OCI-LY3 (cell line): ENCODE results near the gene ADPGK.

ENCODE experiments used
- H2AFZ ChIP-seq: fragments of 200-600, 300-600 bp; shearing (Covaris generic); 2 replicates; pipeline ENCODE4 v1.6.0; 2014; ENCODE audit warnings: antibody characterized with exemption, low read depth, low read length
- H3K27ac ChIP-seq: fragments of 200-600, 300-600 bp; sonication (generic); 2 replicates; pipeline ENCODE4 v1.5.1; 2014; ENCODE audit warnings: mild to moderate bottlenecking, low read length, moderate library complexity, mixed read lengths
- H3K27me3 ChIP-seq: fragments of 200-600, 300-600 bp; sonication (generic); 2 replicates; pipeline ENCODE4 v1.6.1; 2014; ENCODE audit warnings: low read depth, low read length, mixed read lengths
- H3K36me3 ChIP-seq: fragments of 200-600, 300-600 bp; sonication (generic); replicated peaks from 2 replicates; pipeline ENCODE3; 2014; ENCODE audit warnings: low read depth, low read length, mixed read lengths
- H3K4me1 ChIP-seq: fragments of 300-600, 200-600 bp; sonication (generic); 2 replicates; pipeline ENCODE4 v1.6.1; 2014; ENCODE audit warnings: low read length, mixed read lengths
- H3K4me2 ChIP-seq: fragments of 200-600, 300-600 bp; sonication (generic); 2 replicates; pipeline ENCODE4 v1.6.1; 2014; ENCODE audit warnings: low read length, mixed read lengths
- H3K4me3 ChIP-seq: fragments of 300-600, 200-600 bp; sonication (generic); 2 replicates; pipeline ENCODE4 v1.5.1; 2014; ENCODE audit warnings: antibody characterized with exemption, mild to moderate bottlenecking, low read length, moderate library complexity
- H3K79me2 ChIP-seq: fragments of 300-600, 200-600 bp; shearing (Covaris generic); 2 replicates; pipeline ENCODE4 v1.6.1; 2014; ENCODE audit warnings: mild to moderate bottlenecking, low read length, mixed read lengths
- H3K9ac ChIP-seq: fragments of 300-600, 200-600 bp; shearing (Covaris generic); 2 replicates; pipeline ENCODE4 v1.6.0; 2014; ENCODE audit warnings: mild to moderate bottlenecking, low read length, moderate library complexity
- H3K9me3 ChIP-seq: fragments of 200-600, 300-600 bp; shearing (Covaris generic); 2 replicates; pipeline ENCODE4 v1.6.1; 2014; ENCODE audit warnings: low read length, mixed read lengths; ENCODE audit not compliant: insufficient read depth
- H4K20me1 ChIP-seq: fragments of 200-600, 300-600 bp; sonication (generic); 2 replicates; pipeline ENCODE4 v1.6.1; 2016; ENCODE audit warnings: low read length, mixed read lengths; ENCODE audit not compliant: insufficient read depth
- EZH2phosphoT487 ChIP-seq: fragments of 200-600 bp; shearing (Covaris generic); IDR thresholded peaks from 2 replicates; pipeline ENCODE4 v1.6.1; 2018; ENCODE audit warnings: antibody characterized with exemption, mixed run types, low read depth
- TF ChIP-seq, protein P1 (sequence below): fragments of 200-600, 300-600 bp; sonication (generic); IDR thresholded peaks from 2 replicates; pipeline ENCODE4 v1.5.1; 2014; ENCODE audit warnings: antibody characterized with exemption, low read length, low read depth

Gene ADPGK

DNA sequence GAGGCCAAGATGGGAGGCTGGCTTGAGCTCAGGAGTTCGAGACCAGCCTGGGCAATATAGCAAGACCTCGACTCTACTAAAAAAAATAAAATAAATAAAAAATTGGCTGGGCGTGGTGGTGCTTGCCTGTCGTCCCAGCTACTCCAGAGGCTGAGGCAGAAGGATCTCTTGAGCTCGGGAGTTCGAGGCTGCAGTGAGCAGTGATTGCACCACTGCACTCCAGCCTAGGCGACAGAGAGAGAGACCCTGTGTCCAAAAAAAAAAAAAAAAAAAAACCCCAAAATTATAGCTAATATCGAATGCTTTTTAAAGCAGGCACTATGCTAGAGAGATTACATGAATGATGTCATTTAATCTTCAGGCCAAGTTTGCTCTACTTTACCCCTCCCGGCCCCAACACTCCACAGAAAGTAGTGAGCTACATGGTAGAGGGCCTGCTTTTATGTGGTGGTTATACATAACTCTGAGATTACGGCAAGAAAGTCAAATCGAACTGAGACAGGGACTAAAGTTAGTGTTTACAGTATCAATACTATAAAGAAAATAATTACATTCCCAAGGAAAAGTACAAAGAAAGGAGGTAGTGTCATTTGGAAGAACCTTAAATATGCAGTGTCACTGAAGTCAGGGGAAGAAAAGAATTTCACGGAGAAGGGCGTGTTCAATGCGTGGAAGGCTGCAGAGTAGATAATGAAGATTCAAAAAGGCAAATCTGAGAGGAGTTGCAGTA is 1.1 kb downstream of the ADPGK start:
- Histone ChIP-seq H3K9me3 (no peaks in the 10 kb centered on the region), H3K4me1 (peaks cover 35% of the 10 kb centered on the region), H3K27ac (peak overlapping the region; percentile 85), H3K79me2 (peaks cover 61% of the 10 kb centered on the region), H3K4me3 (peak overlapping the region; percentile 88), H3K36me3 (peaks cover 36% of the 10 kb centered on the region), H3K9ac (peak overlapping the region; percentile 86), H2AFZ (no peak overlapping the region), H3K27me3 (no peaks in the 10 kb centered on the region), H3K4me2 (peak overlapping the region; percentile 93), H4K20me1 (peaks cover 39% of the 10 kb centered on the region)
- TF ChIP-seq EZH2phosphoT487: no peak
- TF ChIP-seq, protein P1, sequence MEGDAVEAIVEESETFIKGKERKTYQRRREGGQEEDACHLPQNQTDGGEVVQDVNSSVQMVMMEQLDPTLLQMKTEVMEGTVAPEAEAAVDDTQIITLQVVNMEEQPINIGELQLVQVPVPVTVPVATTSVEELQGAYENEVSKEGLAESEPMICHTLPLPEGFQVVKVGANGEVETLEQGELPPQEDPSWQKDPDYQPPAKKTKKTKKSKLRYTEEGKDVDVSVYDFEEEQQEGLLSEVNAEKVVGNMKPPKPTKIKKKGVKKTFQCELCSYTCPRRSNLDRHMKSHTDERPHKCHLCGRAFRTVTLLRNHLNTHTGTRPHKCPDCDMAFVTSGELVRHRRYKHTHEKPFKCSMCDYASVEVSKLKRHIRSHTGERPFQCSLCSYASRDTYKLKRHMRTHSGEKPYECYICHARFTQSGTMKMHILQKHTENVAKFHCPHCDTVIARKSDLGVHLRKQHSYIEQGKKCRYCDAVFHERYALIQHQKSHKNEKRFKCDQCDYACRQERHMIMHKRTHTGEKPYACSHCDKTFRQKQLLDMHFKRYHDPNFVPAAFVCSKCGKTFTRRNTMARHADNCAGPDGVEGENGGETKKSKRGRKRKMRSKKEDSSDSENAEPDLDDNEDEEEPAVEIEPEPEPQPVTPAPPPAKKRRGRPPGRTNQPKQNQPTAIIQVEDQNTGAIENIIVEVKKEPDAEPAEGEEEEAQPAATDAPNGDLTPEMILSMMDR: no peak

DNA sequence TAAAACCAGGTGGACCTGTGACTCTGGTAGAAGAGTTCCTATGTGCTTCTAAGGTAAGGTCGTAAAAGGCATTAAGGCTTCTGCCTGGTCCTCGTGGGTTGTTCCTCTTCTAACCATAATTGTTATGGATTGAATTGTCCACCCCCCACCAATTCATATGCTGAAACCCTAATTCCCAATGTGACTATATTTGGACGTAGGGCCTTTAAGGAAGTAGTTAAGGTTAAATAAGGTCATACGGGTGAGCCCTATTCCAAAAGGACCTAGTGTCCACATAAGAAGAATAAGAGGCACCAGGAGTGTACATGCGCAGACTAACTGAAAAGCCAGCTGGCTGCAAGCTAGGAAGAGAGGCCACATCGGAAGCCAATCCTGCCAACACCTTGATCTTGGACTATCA is 1.9 kb downstream of the ADPGK start:
- Histone ChIP-seq H3K4me3 (peak overlapping the region; percentile 88), H4K20me1 (peaks cover 46% of the 10 kb centered on the region), H2AFZ (no peak overlapping the region), H3K4me2 (peak overlapping the region; percentile 93), H3K27ac (no peak overlapping the region), H3K36me3 (peaks cover 43% of the 10 kb centered on the region), H3K27me3 (no peaks in the 10 kb centered on the region), H3K9me3 (no peaks in the 10 kb centered on the region), H3K79me2 (peaks cover 69% of the 10 kb centered on the region), H3K9ac (peak overlapping the region; percentile 86; the same call in 1 of the 2 replicates), H3K4me1 (peaks cover 32% of the 10 kb centered on the region)
- TF ChIP-seq, protein P1: no peak
- no peak for TF ChIP-seq EZH2phosphoT487

DNA sequence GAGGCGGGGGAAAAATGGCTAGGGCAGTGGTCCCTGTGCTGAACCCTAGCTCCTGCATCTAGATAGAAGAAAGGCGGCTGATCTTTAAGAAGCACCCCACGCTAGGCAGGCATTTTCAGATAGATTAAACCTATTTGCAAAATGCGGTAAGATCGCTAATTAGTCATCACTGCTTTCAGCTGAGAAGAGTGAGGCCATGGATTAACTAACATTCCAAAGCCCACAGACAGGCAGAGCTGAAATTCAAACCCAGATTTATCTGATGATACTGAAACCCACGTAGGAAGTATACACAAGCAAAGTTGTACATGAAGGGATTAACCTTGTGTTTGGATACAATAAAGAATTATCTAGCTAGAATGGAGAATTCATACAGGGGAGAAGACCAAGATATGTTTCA is 4.8 kb downstream of the ADPGK start:
- H3K4me3 ChIP-seq: no peak overlapping the region
- H3K27me3 ChIP-seq: no peaks in the 10 kb centered on the region
- H3K36me3 ChIP-seq: peaks cover 68% of the 10 kb centered on the region
- H3K27ac ChIP-seq: no peak overlapping the region
- no peak overlapping the region for H3K9ac ChIP-seq
- H3K4me1 ChIP-seq: peaks cover 46% of the 10 kb centered on the region
- H3K9me3 ChIP-seq: no peaks in the 10 kb centered on the region
- H2AFZ ChIP-seq: no peak overlapping the region
- H4K20me1 ChIP-seq: peaks cover 68% of the 10 kb centered on the region
- no peak for TF ChIP-seq EZH2phosphoT487
- TF ChIP-seq, protein P1: no peak
- H3K4me2 ChIP-seq: no peak overlapping the region
- peaks cover 97% of the 10 kb centered on the region for H3K79me2 ChIP-seq

DNA sequence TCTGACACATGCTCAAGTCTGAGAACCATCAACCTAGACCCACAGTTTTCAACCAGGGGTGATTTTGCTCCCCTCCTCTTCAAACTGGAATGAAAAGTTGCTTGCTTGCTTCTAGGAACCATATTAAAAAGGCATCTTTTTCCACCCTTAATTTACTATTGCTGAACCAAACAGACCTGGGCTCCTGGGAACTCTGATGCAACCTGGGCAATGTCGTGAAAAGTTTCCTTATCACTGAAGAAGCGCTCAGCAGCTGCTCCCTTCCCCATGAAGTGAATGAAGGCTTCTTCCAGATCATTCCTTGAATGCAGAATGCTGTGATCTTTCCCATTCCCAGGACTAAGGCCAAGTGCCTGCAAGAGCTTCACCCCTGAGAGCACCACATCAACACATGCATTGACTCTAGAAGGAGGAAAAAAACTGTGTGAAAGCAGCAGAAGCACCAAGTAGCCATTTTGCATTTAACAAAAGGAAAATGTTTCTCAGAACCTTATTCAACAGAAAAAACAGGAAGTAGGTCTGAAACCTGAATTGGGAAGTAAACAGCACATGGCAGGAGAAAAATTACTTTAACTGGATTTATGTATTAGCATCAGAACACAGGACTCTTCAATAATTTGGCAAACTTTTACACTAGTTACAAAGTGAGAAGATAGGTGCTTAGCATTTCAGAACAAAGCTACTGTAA is 8.7 kb downstream of the ADPGK start:
- peaks cover 87% of the 10 kb centered on the region for H3K36me3 ChIP-seq
- TF ChIP-seq EZH2phosphoT487: no peak
- TF ChIP-seq, protein P1: no peak
- H3K4me2 ChIP-seq: peak overlapping the region; percentile 79
- peak overlapping the region; percentile 34; the same call in 1 of the 2 replicates for H3K9ac ChIP-seq
- no peaks in the 10 kb centered on the region for H3K9me3 ChIP-seq
- H3K27me3 ChIP-seq: no peaks in the 10 kb centered on the region
- H3K4me1 ChIP-seq: peaks cover 54% of the 10 kb centered on the region
- peaks cover 96% of the 10 kb centered on the region for H3K79me2 ChIP-seq
- peak overlapping the region; percentile 52 for H3K4me3 ChIP-seq
- no peak overlapping the region for H2AFZ ChIP-seq
- H3K27ac ChIP-seq: peak overlapping the region; percentile 75
- H4K20me1 ChIP-seq: peaks cover 55% of the 10 kb centered on the region
